Upper lobe of left lung (tissue), 6 donors: Measurements from ENCODE around the gene LRP1B. TPM values are rescaled to one million over a fixed set of nuclear protein-coding genes. Genes with fewer than 3 reads are reported as not detected.

Experiments used
- ATAC-seq, 2 donors: fragments of 200-7000 bp; cut with Tn5 transposase; one replicate each; pipeline ENCODE4 v1.9.1; 2022; ENCODE audit warnings: mild to moderate bottlenecking in 2 of 2, moderate library complexity in 2 of 2; ENCODE audit not compliant: low FRiP score in 2 of 2
- DNase-seq, 2 donors: peaks; one replicate each; pipeline ENCODE4 v3.0.0-alpha.2; 2019 to 2020
- H3K27ac ChIP-seq, 4 donors: fragments of 200-600 bp; sonication (generic); one replicate each; pipeline ENCODE4 v1.5.1; 2016 to 2019
- H3K27me3 ChIP-seq, 4 donors: fragments of 200-600 bp; sonication (generic); one replicate each; pipeline ENCODE4 v1.5.1; 2017 to 2019
- H3K36me3 ChIP-seq, 4 donors: fragments of 200-600 bp; sonication (generic); one replicate each; pipeline ENCODE4 v1.5.1; 2016 to 2019
- H3K4me1 ChIP-seq, 4 donors: fragments of 200-600 bp; sonication (generic); one replicate each; pipeline ENCODE4 v1.5.1; 2018 to 2019
- H3K4me3 ChIP-seq, 4 donors: fragments of 200-600 bp; sonication (generic); one replicate each; pipeline ENCODE4 v1.5.1; 2017 to 2019; ENCODE audit warnings: mild to moderate bottlenecking in 2 of 4, moderate library complexity in 1 of 4
- H3K9me3 ChIP-seq, 4 donors: fragments of 200-600 bp; sonication (generic); one replicate each; pipeline ENCODE4 v1.5.1; 2018 to 2019
- CTCF ChIP-seq, 6 experiments: fragments of 450-650 bp in 4 of 6; fragments of 200-600 bp in 2 of 6; sonication (generic) in 2 of 6; IDR thresholded peaks; one replicate each; pipeline ENCODE4 v1.5.1; 2016 to 2019; ENCODE audit warnings: antibody characterized with exemption in 6 of 6
- EP300 ChIP-seq, 4 donors: sonication (generic); formaldehyde crosslinking; IDR thresholded peaks; one replicate each; pipeline ENCODE4 v1.5.1; 2017; ENCODE audit warnings: antibody characterized with exemption in 4 of 4, control low read depth in 2 of 4
- POLR2A ChIP-seq, 4 donors: fragments of 450-650 bp; IDR thresholded peaks; one replicate each; pipeline ENCODE4 v1.5.1; 2016 to 2017; ENCODE audit warnings: antibody characterized with exemption in 4 of 4, mild to moderate bottlenecking in 2 of 4
- POLR2AphosphoS5 ChIP-seq, 2 donors: sonication (generic); formaldehyde crosslinking; IDR thresholded peaks; one replicate each; pipeline ENCODE4 v1.5.1; 2017; ENCODE audit warnings: antibody characterized with exemption in 2 of 2
- WGBS, 2 donors: methylation state at CpG; one replicate each; pipeline ENCODE4 v1.1.5; 2017 to 2018; 5-methylcytosine and 5-hydroxymethylcytosine counted together
- total RNA-seq, 6 donors: library from RNA; depleted of rRNA in 4 of 6; stranded (reverse); fragments of >200 nt in 4 of 6; gene quantifications; one replicate each; pipeline versions ENCODE4 v1.1.0 to v1.2.1, GENCODE V29; 2016 to 2021
- donor health status: DM: no; HTN: no; CAD: no; lungs with moderate emphysema.
- donor health status: DM: no; HTN: yes; CAD: no; lungs with severe emphysema.

The LRP1B gene
- total RNA-seq, 6 donors from 2014 or later: under 0.01 to 0.46 (median 0.11) TPM

GRCh38 chr2:140947236-140947635, 1183.6 kb downstream of the LRP1B start:
- Histone ChIP-seq H3K27me3 (no peaks in the 10 kb centered on the region), H3K36me3 (no peaks in the 10 kb centered on the region), H3K27ac (no peak overlapping the region), H3K9me3 (no peaks in the 10 kb centered on the region), H3K4me1 (no peaks in the 10 kb centered on the region), H3K4me3 (no peak overlapping the region)
- ATAC-seq: no peak
- TF ChIP-seq POLR2AphosphoS5 (IDR thresholded peaks at IDR 0.05) (no peak), POLR2A (IDR thresholded peaks at IDR 0.05) (no peak), CTCF (IDR thresholded peaks at IDR 0.05) (no peak), EP300 (IDR thresholded peaks at IDR 0.05) (no peak)
- WGBS, 2 donors: 75 to 76% methylated on average over 4 of the region's 4 CpGs
- DNase-seq: no peak

- Histone ChIP-seq H3K27ac (no peak overlapping the region), H3K36me3 (no peaks in the 10 kb centered on the region), H3K4me1 (no peaks in the 10 kb centered on the region), H3K4me3 (no peak overlapping the region), H3K27me3 (no peaks in the 10 kb centered on the region), H3K9me3 (no peaks in the 10 kb centered on the region)
- TF ChIP-seq POLR2A (IDR thresholded peaks at IDR 0.05): no peak
- TF ChIP-seq POLR2AphosphoS5 (IDR thresholded peaks at IDR 0.05): no peak
- no peak for TF ChIP-seq EP300 (IDR thresholded peaks at IDR 0.05)
- no peak for TF ChIP-seq CTCF (IDR thresholded peaks at IDR 0.05)
- DNase-seq: no peak
- no peak for ATAC-seq
Observed at GRCh38 chr2:140943867-140944266, 1186.9 kb downstream of the LRP1B start.

- Histone ChIP-seq H3K4me1 (no peaks in the 10 kb centered on the region), H3K27ac (no peak overlapping the region), H3K36me3 (no peaks in the 10 kb centered on the region), H3K27me3 (no peaks in the 10 kb centered on the region), H3K4me3 (no peak overlapping the region), H3K9me3 (no peaks in the 10 kb centered on the region)
- no peak for ATAC-seq
- DNase-seq: no peak
- TF ChIP-seq EP300 (IDR thresholded peaks at IDR 0.05) (no peak), POLR2A (IDR thresholded peaks at IDR 0.05) (no peak), POLR2AphosphoS5 (IDR thresholded peaks at IDR 0.05) (no peak), CTCF (IDR thresholded peaks at IDR 0.05) (no peak)
- 84 to 86% methylated on average over 2 of the region's 2 CpGs for WGBS, 2 donors
Observed at GRCh38 chr2:140942284-140942683, 1188.5 kb downstream of the LRP1B start.

- DNase-seq (no peak), ATAC-seq (no peak)
- Histone ChIP-seq H3K27me3 (no peaks in the 10 kb centered on the region), H3K4me3 (no peak overlapping the region), H3K36me3 (no peaks in the 10 kb centered on the region), H3K4me1 (no peaks in the 10 kb centered on the region), H3K27ac (no peak overlapping the region), H3K9me3 (no peaks in the 10 kb centered on the region)
- TF ChIP-seq POLR2AphosphoS5 (IDR thresholded peaks at IDR 0.05): no peak
- TF ChIP-seq EP300 (IDR thresholded peaks at IDR 0.05): no peak
- no peak for TF ChIP-seq POLR2A (IDR thresholded peaks at IDR 0.05)
- no peak for TF ChIP-seq CTCF (IDR thresholded peaks at IDR 0.05)
- WGBS, 2 donors: 58 to 69% methylated on average over 5 of the region's 5 CpGs
Observed at GRCh38 chr2:140929849-140930248, 1201.0 kb downstream of the LRP1B start.

- ATAC-seq (no peak), DNase-seq (no peak)
- H3K4me1 ChIP-seq: no peaks in the 10 kb centered on the region
- TF ChIP-seq CTCF (IDR thresholded peaks at IDR 0.05) (no peak), POLR2AphosphoS5 (IDR thresholded peaks at IDR 0.05) (no peak), POLR2A (IDR thresholded peaks at IDR 0.05) (no peak), EP300 (IDR thresholded peaks at IDR 0.05) (no peak)
- H3K36me3 ChIP-seq: no peaks in the 10 kb centered on the region
- H3K9me3 ChIP-seq: no peaks in the 10 kb centered on the region
- H3K27me3 ChIP-seq: no peaks in the 10 kb centered on the region
- H3K27ac ChIP-seq: no peak overlapping the region
- H3K4me3 ChIP-seq: no peak overlapping the region
- 73 to 93% methylated on average over 3 of the region's 3 CpGs for WGBS, 2 donors
Observed at GRCh38 chr2:140918426-140918825, 1212.4 kb downstream of the LRP1B start.
